ENCODE measurements around the gene ACTR5.

ACTR5 gene

DNA sequence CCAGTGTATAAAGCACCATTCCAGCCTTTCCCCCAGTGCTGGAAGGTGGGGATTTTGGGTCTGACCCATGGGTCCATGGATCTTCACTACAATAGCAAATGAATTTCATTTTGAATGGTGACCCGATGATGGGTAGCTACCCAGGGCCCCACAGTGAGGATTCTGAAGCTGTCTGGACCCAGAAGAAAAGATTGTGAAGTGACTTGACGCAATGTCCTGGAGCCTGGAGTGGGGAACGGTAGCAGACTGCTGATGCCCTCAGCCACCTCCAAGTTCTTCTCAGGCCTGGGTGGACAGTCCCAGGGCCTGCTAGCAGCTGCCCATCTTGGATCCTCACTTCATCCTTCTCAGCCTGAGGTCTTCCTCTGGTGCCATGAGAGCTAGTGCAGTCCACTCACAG lies 47.3 kb upstream of the ACTR5 start:
- DNase-seq (no peak), ATAC-seq (ENCODE audit: insufficient read depth, low read depth) (no peak)
- Histone ChIP-seq H3K9ac (ENCODE audit: low read depth, low read length) (no peak overlapping the region), H3K4me3 (ENCODE audit: low read depth in 1 of 2, low read length in 2 of 2) (no peak overlapping the region), H3K4me1 (ENCODE audit: insufficient read depth, low read length) (no peaks in the 10 kb centered on the region), H3K9me3 (ENCODE audit: insufficient read depth, low read length, severe bottlenecking) (no peaks in the 10 kb centered on the region), H2AFZ (ENCODE audit: low read depth, low read length) (no peak overlapping the region), H3K36me3 (ENCODE audit: insufficient read depth, low read length) (no peaks in the 10 kb centered on the region), H4K20me1 (ENCODE audit: insufficient read depth, low read length) (peaks cover 7% of the 10 kb centered on the region; the same call in 1 of the 2 replicates), H3K4me2 (ENCODE audit: insufficient read depth, low read length) (no peak overlapping the region), H3K27me3 (ENCODE audit: insufficient read depth, low read length, poor library complexity) (peaks cover 7% of the 10 kb centered on the region), H3K27ac (ENCODE audit: low read length) (no peak overlapping the region), H3K79me2 (ENCODE audit: insufficient read depth, low read length) (no peaks in the 10 kb centered on the region)
- no peak for TF ChIP-seq EZH2 (IDR thresholded peaks at IDR 0.05; ENCODE audit: borderline replicate concordance, low read depth, low read length, severe bottlenecking)
- TF ChIP-seq, protein P1, sequence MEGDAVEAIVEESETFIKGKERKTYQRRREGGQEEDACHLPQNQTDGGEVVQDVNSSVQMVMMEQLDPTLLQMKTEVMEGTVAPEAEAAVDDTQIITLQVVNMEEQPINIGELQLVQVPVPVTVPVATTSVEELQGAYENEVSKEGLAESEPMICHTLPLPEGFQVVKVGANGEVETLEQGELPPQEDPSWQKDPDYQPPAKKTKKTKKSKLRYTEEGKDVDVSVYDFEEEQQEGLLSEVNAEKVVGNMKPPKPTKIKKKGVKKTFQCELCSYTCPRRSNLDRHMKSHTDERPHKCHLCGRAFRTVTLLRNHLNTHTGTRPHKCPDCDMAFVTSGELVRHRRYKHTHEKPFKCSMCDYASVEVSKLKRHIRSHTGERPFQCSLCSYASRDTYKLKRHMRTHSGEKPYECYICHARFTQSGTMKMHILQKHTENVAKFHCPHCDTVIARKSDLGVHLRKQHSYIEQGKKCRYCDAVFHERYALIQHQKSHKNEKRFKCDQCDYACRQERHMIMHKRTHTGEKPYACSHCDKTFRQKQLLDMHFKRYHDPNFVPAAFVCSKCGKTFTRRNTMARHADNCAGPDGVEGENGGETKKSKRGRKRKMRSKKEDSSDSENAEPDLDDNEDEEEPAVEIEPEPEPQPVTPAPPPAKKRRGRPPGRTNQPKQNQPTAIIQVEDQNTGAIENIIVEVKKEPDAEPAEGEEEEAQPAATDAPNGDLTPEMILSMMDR (IDR thresholded peaks at IDR 0.05; ENCODE audit: borderline replicate concordance, extremely low read depth, low read length, poor library complexity, severe bottlenecking): no peak

GRCh38 chr20:38703526-38703925 lies 44.7 kb upstream of the ACTR5 start:
- H3K79me2 ChIP-seq (ENCODE audit: insufficient read depth, low read length): no peaks in the 10 kb centered on the region
- no peaks in the 10 kb centered on the region for H3K36me3 ChIP-seq (ENCODE audit: insufficient read depth, low read length)
- TF ChIP-seq, protein P1 (IDR thresholded peaks at IDR 0.05; ENCODE audit: borderline replicate concordance, extremely low read depth, low read length, poor library complexity, severe bottlenecking): no peak
- no peak for TF ChIP-seq EZH2 (IDR thresholded peaks at IDR 0.05; ENCODE audit: borderline replicate concordance, low read depth, low read length, severe bottlenecking)
- no peak overlapping the region for H3K9ac ChIP-seq (ENCODE audit: low read depth, low read length)
- H2AFZ ChIP-seq (ENCODE audit: low read depth, low read length): no peak overlapping the region
- DNase-seq (no peak), ATAC-seq (ENCODE audit: insufficient read depth, low read depth) (no peak)
- peaks cover 7% of the 10 kb centered on the region; the same call in 1 of the 2 replicates for H4K20me1 ChIP-seq (ENCODE audit: insufficient read depth, low read length)
- no peaks in the 10 kb centered on the region for H3K4me1 ChIP-seq (ENCODE audit: insufficient read depth, low read length)
- H3K9me3 ChIP-seq (ENCODE audit: insufficient read depth, low read length, severe bottlenecking): no peaks in the 10 kb centered on the region
- H3K4me2 ChIP-seq (ENCODE audit: insufficient read depth, low read length): no peak overlapping the region
- H3K27me3 ChIP-seq (ENCODE audit: insufficient read depth, low read length, poor library complexity): peaks cover 7% of the 10 kb centered on the region
- H3K27ac ChIP-seq (ENCODE audit: low read length): no peak overlapping the region
- H3K4me3 ChIP-seq (ENCODE audit: low read depth in 1 of 2, low read length in 2 of 2): no peak overlapping the region

GRCh38 chr20:38704136-38704535 lies 44.1 kb upstream of the ACTR5 start:
- Histone ChIP-seq H4K20me1 (ENCODE audit: insufficient read depth, low read length) (peaks cover 7% of the 10 kb centered on the region; the same call in 1 of the 2 replicates), H3K27me3 (ENCODE audit: insufficient read depth, low read length, poor library complexity) (peaks cover 7% of the 10 kb centered on the region), H3K27ac (ENCODE audit: low read length) (no peak overlapping the region), H3K36me3 (ENCODE audit: insufficient read depth, low read length) (no peaks in the 10 kb centered on the region), H3K4me2 (ENCODE audit: insufficient read depth, low read length) (no peak overlapping the region), H3K4me1 (ENCODE audit: insufficient read depth, low read length) (no peaks in the 10 kb centered on the region), H3K79me2 (ENCODE audit: insufficient read depth, low read length) (no peaks in the 10 kb centered on the region), H3K9me3 (ENCODE audit: insufficient read depth, low read length, severe bottlenecking) (no peaks in the 10 kb centered on the region), H3K4me3 (ENCODE audit: low read depth in 1 of 2, low read length in 2 of 2) (no peak overlapping the region), H2AFZ (ENCODE audit: low read depth, low read length) (no peak overlapping the region), H3K9ac (ENCODE audit: low read depth, low read length) (no peak overlapping the region)
- TF ChIP-seq, protein P1 (IDR thresholded peaks at IDR 0.05; ENCODE audit: borderline replicate concordance, extremely low read depth, low read length, poor library complexity, severe bottlenecking): no peak
- TF ChIP-seq EZH2 (IDR thresholded peaks at IDR 0.05; ENCODE audit: borderline replicate concordance, low read depth, low read length, severe bottlenecking): no peak
- ATAC-seq (ENCODE audit: insufficient read depth, low read depth) (no peak), DNase-seq (no peak)

GRCh38 chr20:38706509-38706908 lies 41.8 kb upstream of the ACTR5 start:
- no peak for TF ChIP-seq EZH2 (IDR thresholded peaks at IDR 0.05; ENCODE audit: borderline replicate concordance, low read depth, low read length, severe bottlenecking)
- TF ChIP-seq, protein P1 (IDR thresholded peaks at IDR 0.05; ENCODE audit: borderline replicate concordance, extremely low read depth, low read length, poor library complexity, severe bottlenecking): no peak
- no peaks in the 10 kb centered on the region for H3K9me3 ChIP-seq (ENCODE audit: insufficient read depth, low read length, severe bottlenecking)
- H3K79me2 ChIP-seq (ENCODE audit: insufficient read depth, low read length): no peaks in the 10 kb centered on the region
- no peak for DNase-seq
- H2AFZ ChIP-seq (ENCODE audit: low read depth, low read length): no peak overlapping the region
- no peak overlapping the region for H3K4me3 ChIP-seq (ENCODE audit: low read depth in 1 of 2, low read length in 2 of 2)
- no peak overlapping the region for H3K27ac ChIP-seq (ENCODE audit: low read length)
- ATAC-seq (ENCODE audit: insufficient read depth, low read depth): no peak
- no peaks in the 10 kb centered on the region for H3K4me1 ChIP-seq (ENCODE audit: insufficient read depth, low read length)
- H3K36me3 ChIP-seq (ENCODE audit: insufficient read depth, low read length): no peaks in the 10 kb centered on the region
- H3K4me2 ChIP-seq (ENCODE audit: insufficient read depth, low read length): no peak overlapping the region
- peaks cover 3% of the 10 kb centered on the region for H3K27me3 ChIP-seq (ENCODE audit: insufficient read depth, low read length, poor library complexity)
- H3K9ac ChIP-seq (ENCODE audit: low read depth, low read length): no peak overlapping the region
- 0 out of 2 replicates have a peak, but pooled peaks cover under 1% of the 10 kb centered on the region for H4K20me1 ChIP-seq (ENCODE audit: insufficient read depth, low read length)
